ENCODE data around the gene ARHGAP15.

GRCh38 chr2:143229411-143229810 is 100.2 kb downstream of the ARHGAP15 start:
- TF ChIP-seq EZH2 (IDR thresholded peaks at IDR 0.05; ENCODE audit: borderline replicate concordance, insufficient read depth, low read length, poor library complexity, severe bottlenecking) = no peak
- no peak for TF ChIP-seq CTCF (IDR thresholded peaks at IDR 0.05; ENCODE audit: poor library complexity, severe bottlenecking)
